Measurements from ENCODE around the gene DNAJC1.

DNA sequence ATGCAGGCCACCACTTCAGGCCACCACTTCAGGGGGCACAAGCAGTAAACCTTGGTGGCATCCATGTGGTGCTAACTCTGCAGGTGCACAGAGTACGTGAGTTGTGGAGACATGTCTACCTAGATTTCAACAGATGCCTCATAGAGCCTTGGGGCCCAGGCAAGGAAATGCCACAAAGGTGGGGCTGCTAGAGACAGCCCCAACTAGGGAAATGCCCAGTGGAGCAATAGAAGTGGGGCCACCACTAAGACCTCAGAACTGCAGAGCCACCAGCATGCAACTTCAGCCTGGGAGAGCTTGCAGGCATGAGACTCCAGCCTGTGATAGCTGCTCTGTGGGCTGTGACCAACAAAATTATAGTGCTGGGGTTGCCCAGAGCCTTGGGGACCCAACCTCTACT is 107.6 kb downstream of the DNAJC1 start:
- TF ChIP-seq POLR2A (IDR thresholded peaks at IDR 0.05) (no peak), CTCF (IDR thresholded peaks at IDR 0.05) (no peak)
